ENCODE data around the gene NOL9. TPM values are rescaled to one million over a fixed set of nuclear protein-coding genes. Genes with fewer than 3 reads are reported as not detected.

Gene NOL9
- total and polyA plus RNA-seq, 9 of the 15 experiments (the other 6 are each of a cell fraction or from before 2014, with no cell fraction given), result 5.6 to 76.5 (median 47.3) TPM

- TF ChIP-seq, protein P1, sequence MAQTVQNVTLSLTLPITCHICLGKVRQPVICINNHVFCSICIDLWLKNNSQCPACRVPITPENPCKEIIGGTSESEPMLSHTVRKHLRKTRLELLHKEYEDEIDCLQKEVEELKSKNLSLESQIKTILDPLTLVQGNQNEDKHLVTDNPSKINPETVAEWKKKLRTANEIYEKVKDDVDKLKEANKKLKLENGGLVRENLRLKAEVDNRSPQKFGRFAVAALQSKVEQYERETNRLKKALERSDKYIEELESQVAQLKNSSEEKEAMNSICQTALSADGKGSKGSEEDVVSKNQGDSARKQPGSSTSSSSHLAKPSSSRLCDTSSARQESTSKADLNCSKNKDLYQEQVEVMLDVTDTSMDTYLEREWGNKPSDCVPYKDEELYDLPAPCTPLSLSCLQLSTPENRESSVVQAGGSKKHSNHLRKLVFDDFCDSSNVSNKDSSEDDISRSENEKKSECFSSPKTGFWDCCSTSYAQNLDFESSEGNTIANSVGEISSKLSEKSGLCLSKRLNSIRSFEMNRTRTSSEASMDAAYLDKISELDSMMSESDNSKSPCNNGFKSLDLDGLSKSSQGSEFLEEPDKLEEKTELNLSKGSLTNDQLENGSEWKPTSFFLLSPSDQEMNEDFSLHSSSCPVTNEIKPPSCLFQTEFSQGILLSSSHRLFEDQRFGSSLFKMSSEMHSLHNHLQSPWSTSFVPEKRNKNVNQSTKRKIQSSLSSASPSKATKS (CRISPR knock-in tag; IDR thresholded peaks at IDR 0.05), result no peak
- TF ChIP-seq NR2C1 (IDR thresholded peaks at IDR 0.05) (no peak), NR2C1 (tag; IDR thresholded peaks at IDR 0.05) (0 out of 2 replicates have a peak, but pooled peaks have one; percentile 39), ZBTB17 (CRISPR knock-in tag; IDR thresholded peaks at IDR 0.05) (no peak; the same call in 1 of the 2 replicates), FOS (IDR thresholded peaks at IDR 0.05; ENCODE audit: extremely low read depth, insufficient read length) (no peak), PCBP1 (IDR thresholded peaks at IDR 0.05; ENCODE audit: low read depth, low read length, poor library complexity, severe bottlenecking) (no peak), ELF4 (CRISPR knock-in tag; IDR thresholded peaks at IDR 0.05) (no peak), NFRKB (IDR thresholded peaks at IDR 0.05; ENCODE audit: low read depth) (no peak; the same call in 1 of the 2 replicates), ZC3H11A (IDR thresholded peaks at IDR 0.05; ENCODE audit: low read depth, low read length) (no peak), ZNF354B (CRISPR knock-in tag; IDR thresholded peaks at IDR 0.05) (no peak), NR0B1 (IDR thresholded peaks at IDR 0.05; ENCODE audit: partially characterized antibody) (no peak), ZNF699 (CRISPR knock-in tag; IDR thresholded peaks at IDR 0.05; ENCODE audit: insufficient replicate concordance) (no peak), ZBTB34 (CRISPR knock-in tag; IDR thresholded peaks at IDR 0.05) (no peak), ZNF197 (CRISPR knock-in tag; IDR thresholded peaks at IDR 0.05; ENCODE audit: low read depth) (0 out of 2 replicates have a peak, but pooled peaks have one; percentile 2), SRSF1 (IDR thresholded peaks at IDR 0.05; ENCODE audit: low read depth, low read length) (no peak)
- TF ChIP-seq, protein P2, sequence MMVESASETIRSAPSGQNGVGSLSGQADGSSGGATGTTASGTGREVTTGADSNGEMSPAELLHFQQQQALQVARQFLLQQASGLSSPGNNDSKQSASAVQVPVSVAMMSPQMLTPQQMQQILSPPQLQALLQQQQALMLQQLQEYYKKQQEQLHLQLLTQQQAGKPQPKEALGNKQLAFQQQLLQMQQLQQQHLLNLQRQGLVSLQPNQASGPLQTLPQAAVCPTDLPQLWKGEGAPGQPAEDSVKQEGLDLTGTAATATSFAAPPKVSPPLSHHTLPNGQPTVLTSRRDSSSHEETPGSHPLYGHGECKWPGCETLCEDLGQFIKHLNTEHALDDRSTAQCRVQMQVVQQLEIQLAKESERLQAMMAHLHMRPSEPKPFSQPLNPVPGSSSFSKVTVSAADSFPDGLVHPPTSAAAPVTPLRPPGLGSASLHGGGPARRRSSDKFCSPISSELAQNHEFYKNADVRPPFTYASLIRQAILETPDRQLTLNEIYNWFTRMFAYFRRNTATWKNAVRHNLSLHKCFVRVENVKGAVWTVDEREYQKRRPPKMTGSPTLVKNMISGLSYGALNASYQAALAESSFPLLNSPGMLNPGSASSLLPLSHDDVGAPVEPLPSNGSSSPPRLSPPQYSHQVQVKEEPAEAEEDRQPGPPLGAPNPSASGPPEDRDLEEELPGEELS (CRISPR knock-in tag; IDR thresholded peaks at IDR 0.05; ENCODE audit: borderline replicate concordance), result no peak
- TF ChIP-seq, protein P3, sequence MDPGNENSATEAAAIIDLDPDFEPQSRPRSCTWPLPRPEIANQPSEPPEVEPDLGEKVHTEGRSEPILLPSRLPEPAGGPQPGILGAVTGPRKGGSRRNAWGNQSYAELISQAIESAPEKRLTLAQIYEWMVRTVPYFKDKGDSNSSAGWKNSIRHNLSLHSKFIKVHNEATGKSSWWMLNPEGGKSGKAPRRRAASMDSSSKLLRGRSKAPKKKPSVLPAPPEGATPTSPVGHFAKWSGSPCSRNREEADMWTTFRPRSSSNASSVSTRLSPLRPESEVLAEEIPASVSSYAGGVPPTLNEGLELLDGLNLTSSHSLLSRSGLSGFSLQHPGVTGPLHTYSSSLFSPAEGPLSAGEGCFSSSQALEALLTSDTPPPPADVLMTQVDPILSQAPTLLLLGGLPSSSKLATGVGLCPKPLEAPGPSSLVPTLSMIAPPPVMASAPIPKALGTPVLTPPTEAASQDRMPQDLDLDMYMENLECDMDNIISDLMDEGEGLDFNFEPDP (CRISPR knock-in tag; IDR thresholded peaks at IDR 0.05), result no peak
These were observed 49.1 kb upstream of the NOL9 start (continued) for GRCh38 chr1:6603238-6603914.
